Common myeloid progenitor, CD34-positive (primary cell): Measurements from ENCODE around the gene SLC15A5.

Experiments used
- CTCF ChIA-PET: fragments of 350-600 bp; sonication (Branson Sonifier 250); formaldehyde crosslinking; loops from one replicate; lab custom pipeline; 2021; ENCODE audit warnings: antibody characterized with exemption; lab: Charles Lee
- POLR2A ChIA-PET: fragments of 350-600 bp; sonication (Branson Sonifier 250); formaldehyde crosslinking; loops from one replicate; lab custom pipeline; 2021; ENCODE audit warnings: antibody characterized with exemption; lab: Charles Lee
- DNase-seq, 3 donors: peaks; one replicate each; pipeline versions ENCODE4 v3.0.0 to v3.0.0-alpha.2; 2013
- H3K27ac ChIP-seq, 2 experiments: 1 replicate in 1 of 2; 2 replicates in 1 of 2; pipeline ENCODE4 v1.7.0; 2013; ENCODE audit warnings: inconsistent platforms in 2 of 2, low read length in 2 of 2, mild to moderate bottlenecking in 2 of 2, low read depth in 1 of 2, moderate library complexity in 1 of 2; ENCODE audit not compliant: severe bottlenecking in 2 of 2, insufficient read depth in 1 of 2, poor library complexity in 1 of 2
- H3K27me3 ChIP-seq, 5 experiments: replicated peaks in 2 of 5; 1 replicate in 3 of 5; 2 replicates in 2 of 5; pipeline versions ENCODE4 v1.6.1 to v1.7.0; 2013; ENCODE audit warnings: low read length in 4 of 5, mild to moderate bottlenecking in 2 of 5, moderate library complexity in 2 of 5, inconsistent platforms in 1 of 5; ENCODE audit not compliant: insufficient read depth in 5 of 5, control insufficient read depth in 4 of 5
- H3K36me3 ChIP-seq, 4 experiments: 1 replicate in 2 of 4; 2 replicates in 2 of 4; pipeline versions ENCODE4 v1.6.1 to v1.7.0; 2013; ENCODE audit warnings: low read length in 3 of 4, control low read depth in 1 of 4, mild to moderate bottlenecking in 1 of 4; ENCODE audit not compliant: control insufficient read depth in 4 of 4, insufficient read depth in 4 of 4
- H3K4me1 ChIP-seq, 4 experiments: 1 replicate in 3 of 4; 2 replicates in 1 of 4; pipeline versions ENCODE4 v1.6.1 to v1.7.1; 2013; ENCODE audit warnings: low read length in 3 of 4, mild to moderate bottlenecking in 3 of 4, control low read depth in 1 of 4, inconsistent platforms in 1 of 4, moderate library complexity in 1 of 4; ENCODE audit not compliant: control insufficient read depth in 4 of 4, insufficient read depth in 4 of 4; ENCODE audit errors: control extremely low read depth in 1 of 4
- H3K4me3 ChIP-seq, 7 experiments: 1 replicate in 4 of 7; 2 replicates in 3 of 7; pipeline versions ENCODE4 v1.5.1 to v1.7.0; 2013; ENCODE audit warnings: mild to moderate bottlenecking in 7 of 7, low read length in 6 of 7, moderate library complexity in 6 of 7, inconsistent platforms in 2 of 7, low read depth in 2 of 7, control low read depth in 1 of 7; ENCODE audit not compliant: insufficient read depth in 4 of 7, control insufficient read depth in 1 of 7; ENCODE audit errors: extremely low read depth in 1 of 7
- H3K9me3 ChIP-seq, 5 experiments: 1 replicate in 4 of 5; 2 replicates in 1 of 5; pipeline versions ENCODE4 v1.6.1 to v1.7.1; 2013; ENCODE audit warnings: low read length in 4 of 5, mild to moderate bottlenecking in 2 of 5, inconsistent platforms in 1 of 5, low read depth in 1 of 5, moderate library complexity in 1 of 5; ENCODE audit not compliant: control insufficient read depth in 4 of 5, insufficient read depth in 2 of 5; ENCODE audit errors: control extremely low read depth in 1 of 5
- WGBS: methylation state at CpG from one replicate; pipeline ENCODE4 v1.1.5; 2013; ENCODE audit not compliant: insufficient coverage; 5-methylcytosine and 5-hydroxymethylcytosine counted together

The SLC15A5 gene

DNA sequence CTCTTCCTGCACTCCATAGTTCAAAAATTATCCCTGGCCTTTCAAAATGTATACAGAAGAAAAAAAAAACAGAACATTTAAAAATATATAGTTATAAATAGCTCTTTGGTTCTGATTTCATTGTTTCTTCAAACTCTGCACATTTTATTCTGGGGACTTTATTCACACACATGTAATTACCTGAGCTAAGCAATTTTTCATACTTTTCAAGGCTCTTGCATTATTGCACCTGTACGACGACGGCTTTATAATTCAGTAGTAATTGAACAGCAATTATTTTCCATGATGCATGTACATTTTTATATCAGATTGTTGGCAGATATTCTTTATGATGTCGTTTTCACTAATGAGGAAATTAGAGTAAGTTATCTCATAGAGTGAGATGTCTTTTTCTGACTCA, 13.5 kb upstream of the SLC15A5 start:
- DNase-seq, result no peak
- no peaks in the 10 kb centered on the region for H3K36me3 ChIP-seq
- no peak overlapping the region for H3K27ac ChIP-seq
- no peaks in the 10 kb centered on the region for H3K4me1 ChIP-seq
- ChIA-PET POLR2A (interaction anchor here (0.5 to 0.7 kb wide), 2 partner anchors 29 to 39 kb away, joined by 3 to 10 read pairs; no protein-coding TSS in a partner anchor), CTCF (no interaction called here)
- H3K4me3 ChIP-seq, result no peak overlapping the region
- 83% methylated on average over 1 of the region's 4 CpGs for WGBS
- H3K9me3 ChIP-seq, result no peaks in the 10 kb centered on the region
- H3K27me3 ChIP-seq, result peaks cover 0 to 2% (median 0%) of the 10 kb centered on the region in 5 experiments

DNA sequence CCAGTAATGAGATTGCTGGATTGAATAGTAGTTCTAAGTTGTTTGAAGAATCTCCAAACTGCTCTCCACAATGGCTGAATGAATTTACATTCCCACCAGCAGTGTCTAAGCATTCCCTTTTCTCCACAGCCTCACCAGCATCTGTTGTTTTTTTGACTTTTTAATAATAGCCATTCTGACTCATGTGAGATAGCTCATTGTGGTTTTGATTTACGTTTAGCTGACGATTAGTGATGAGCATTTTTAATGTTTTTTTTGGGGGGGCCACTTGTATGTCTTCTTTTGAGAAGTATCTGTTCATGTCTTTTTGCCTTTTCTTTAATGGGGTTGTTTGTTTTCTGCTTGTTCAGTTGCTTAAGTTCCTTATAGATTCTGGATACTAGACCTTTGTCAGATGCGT, 8.1 kb upstream of the SLC15A5 start:
- CTCF ChIA-PET, result no interaction called here
- Histone ChIP-seq H3K9me3 (no peaks in the 10 kb centered on the region), H3K4me3 (no peak overlapping the region), H3K27me3 (no peaks in the 10 kb centered on the region), H3K27ac (no peak overlapping the region), H3K36me3 (no peaks in the 10 kb centered on the region), H3K4me1 (no peaks in the 10 kb centered on the region)
- DNase-seq, result no peak
- POLR2A ChIA-PET, result no interaction called here
- 100% methylated on average over 3 of the region's 3 CpGs for WGBS

DNA sequence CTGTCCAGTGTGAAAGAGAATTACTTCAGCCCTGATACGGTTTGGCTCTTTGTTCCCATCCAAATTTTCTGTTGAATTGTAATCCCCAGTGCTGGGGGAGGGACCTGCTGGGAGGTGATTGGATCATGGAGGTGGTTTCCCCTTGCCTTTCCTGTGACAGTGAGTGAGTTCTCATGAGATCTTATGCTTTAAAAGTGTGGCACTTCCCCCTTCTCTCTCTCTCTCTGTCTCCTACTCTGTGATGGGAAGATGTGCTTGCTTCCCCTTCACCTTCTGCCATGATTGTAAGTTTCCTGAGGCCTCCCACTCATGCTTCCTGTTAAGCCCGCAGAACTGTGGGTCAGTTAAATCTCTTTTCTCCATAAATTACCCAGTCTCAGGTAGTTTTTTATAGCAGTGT, 5.5 kb upstream of the SLC15A5 start:
- CTCF ChIA-PET, result no interaction called here
- WGBS, result no CpG with 5 or more reads among the region's 2 CpGs

DNA sequence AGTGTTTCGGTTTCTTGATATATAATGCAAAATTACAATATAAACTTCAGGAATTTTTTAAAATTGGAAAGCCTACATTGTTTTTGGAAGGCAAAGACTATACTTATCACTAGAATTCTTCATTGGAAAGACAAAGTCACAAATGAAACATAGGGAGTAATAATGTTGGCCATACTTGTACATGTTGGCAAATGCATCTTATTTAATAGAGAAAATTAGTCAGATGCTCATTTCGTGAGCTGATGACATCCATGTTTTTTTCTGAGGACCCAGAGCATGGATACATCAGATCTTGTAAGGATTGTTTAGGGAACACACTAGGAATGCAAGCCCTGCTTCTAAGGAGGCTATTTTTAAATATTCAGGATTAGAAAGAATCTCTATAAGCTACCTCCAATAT, 4.6 kb upstream of the SLC15A5 start:
- WGBS, result 100% methylated on average over 1 of the region's 2 CpGs
- POLR2A ChIA-PET, result no interaction called here
- Histone ChIP-seq H3K4me3 (no peak overlapping the region), H3K27me3 (no peaks in the 10 kb centered on the region), H3K4me1 (no peaks in the 10 kb centered on the region), H3K9me3 (no peaks in the 10 kb centered on the region), H3K27ac (no peak overlapping the region), H3K36me3 (no peaks in the 10 kb centered on the region)
- CTCF ChIA-PET, result no interaction called here
- no peak for DNase-seq

More for the DNA sequence above, 5.5 kb upstream of the SLC15A5 start:
- H3K36me3 ChIP-seq, result no peaks in the 10 kb centered on the region
- H3K4me1 ChIP-seq, result no peaks in the 10 kb centered on the region
- POLR2A ChIA-PET, result no interaction called here
- H3K27ac ChIP-seq, result no peak overlapping the region
- DNase-seq, result no peak
- H3K4me3 ChIP-seq, result no peak overlapping the region
- no peaks in the 10 kb centered on the region for H3K27me3 ChIP-seq
- H3K9me3 ChIP-seq, result no peaks in the 10 kb centered on the region

DNA sequence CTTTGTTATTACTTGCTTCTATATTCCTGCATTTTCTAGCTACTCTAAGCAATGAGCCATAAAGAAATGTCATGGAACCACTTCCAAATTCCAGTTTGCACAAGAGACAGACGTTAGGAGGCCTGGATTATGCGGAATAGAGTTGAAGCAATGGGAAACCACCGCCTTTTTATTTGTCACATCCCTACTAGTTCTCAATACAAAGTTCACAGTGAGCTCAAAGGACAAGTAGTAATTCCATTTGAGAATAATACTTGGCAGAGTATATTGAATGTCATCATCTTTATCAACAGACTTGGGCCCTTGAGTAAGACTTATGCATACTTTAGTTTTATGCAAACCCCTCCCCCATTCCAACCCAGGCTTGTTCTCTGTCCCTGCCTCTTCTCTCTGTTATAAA, 3.7 kb upstream of the SLC15A5 start:
- WGBS, result no CpG with 5 or more reads among the region's 3 CpGs
- CTCF ChIA-PET, result no interaction called here
- Histone ChIP-seq H3K27me3 (no peaks in the 10 kb centered on the region), H3K27ac (no peak overlapping the region), H3K4me3 (no peak overlapping the region), H3K9me3 (no peaks in the 10 kb centered on the region), H3K4me1 (no peaks in the 10 kb centered on the region), H3K36me3 (no peaks in the 10 kb centered on the region)
- DNase-seq, result no peak
- POLR2A ChIA-PET, result no interaction called here

DNA sequence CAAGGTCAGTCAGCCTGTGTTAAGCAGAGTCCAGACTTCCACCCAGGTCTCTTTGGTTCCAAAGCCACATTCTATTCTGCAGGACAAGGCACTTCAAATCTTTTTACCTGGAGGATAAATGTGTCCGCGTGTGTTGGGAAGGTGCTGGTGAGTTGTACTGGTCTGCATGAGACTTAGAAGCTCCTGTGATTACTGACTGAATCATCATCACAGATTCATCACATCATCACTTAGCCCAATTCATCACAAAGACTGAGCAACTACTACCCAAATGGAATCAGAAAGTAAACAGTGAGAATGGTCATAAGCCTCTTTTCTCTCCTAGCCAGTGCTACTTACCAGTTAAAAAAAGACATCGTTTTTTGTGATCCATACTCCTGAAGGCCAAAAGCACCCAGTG, 5.3 kb downstream of the SLC15A5 start:
- DNase-seq, result no peak
- H3K27me3 ChIP-seq, result no peaks in the 10 kb centered on the region
- no peaks in the 10 kb centered on the region for H3K4me1 ChIP-seq
- H3K4me3 ChIP-seq, result no peak overlapping the region
- POLR2A ChIA-PET, result no interaction called here
- H3K9me3 ChIP-seq, result no peaks in the 10 kb centered on the region
- CTCF ChIA-PET, result interaction anchor here (0.6 kb wide), 1 partner anchor 852 kb away, joined by 3 read pairs; no protein-coding TSS in a partner anchor
- H3K36me3 ChIP-seq, result no peaks in the 10 kb centered on the region
- WGBS, result 100% methylated on average over 1 of the region's 3 CpGs
- H3K27ac ChIP-seq, result no peak overlapping the region

DNA sequence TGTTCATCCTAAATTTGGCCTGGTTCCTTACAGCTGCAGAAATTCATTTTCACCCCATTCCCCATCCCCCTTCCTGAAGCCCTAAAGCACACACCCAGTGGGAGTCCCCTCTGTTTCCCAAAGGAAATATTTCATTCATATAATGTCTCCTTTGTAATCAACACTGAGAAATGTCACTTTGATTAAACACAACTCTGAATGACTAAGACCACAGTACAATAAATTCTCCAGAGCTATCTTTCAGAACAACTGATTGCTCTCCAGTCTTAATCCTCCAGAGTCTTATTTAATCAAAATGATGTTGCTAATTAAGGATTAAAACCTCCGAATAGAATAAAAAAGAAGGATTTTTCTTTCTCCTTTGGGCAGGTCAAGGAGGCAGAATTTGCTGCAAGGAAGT, 6.4 kb downstream of the SLC15A5 start:
- WGBS, result 75% methylated on average over 1 of the region's 1 CpG
- no peaks in the 10 kb centered on the region for H3K27me3 ChIP-seq
- no peak for DNase-seq
- H3K36me3 ChIP-seq, result no peaks in the 10 kb centered on the region
- H3K4me1 ChIP-seq, result no peaks in the 10 kb centered on the region
- no peak overlapping the region for H3K27ac ChIP-seq
- H3K4me3 ChIP-seq, result no peak overlapping the region
- POLR2A ChIA-PET, result no interaction called here
- H3K9me3 ChIP-seq, result no peaks in the 10 kb centered on the region
- CTCF ChIA-PET, result no interaction called here
